ENCODE measurements around the gene PARP4. TPM values are rescaled to one million over a fixed set of nuclear protein-coding genes. Genes with fewer than 3 reads are reported as not detected.
"Not testable (repeated sequence)": the region's sequence is repeated elsewhere in the genome, so short reads cannot be mapped to it uniquely, and the experiment has no call there.

The PARP4 gene
- total and polyA plus RNA-seq, 7 experiments from 2014 or later, result 31.3 to 71.1 (median 60.5) TPM

DNA sequence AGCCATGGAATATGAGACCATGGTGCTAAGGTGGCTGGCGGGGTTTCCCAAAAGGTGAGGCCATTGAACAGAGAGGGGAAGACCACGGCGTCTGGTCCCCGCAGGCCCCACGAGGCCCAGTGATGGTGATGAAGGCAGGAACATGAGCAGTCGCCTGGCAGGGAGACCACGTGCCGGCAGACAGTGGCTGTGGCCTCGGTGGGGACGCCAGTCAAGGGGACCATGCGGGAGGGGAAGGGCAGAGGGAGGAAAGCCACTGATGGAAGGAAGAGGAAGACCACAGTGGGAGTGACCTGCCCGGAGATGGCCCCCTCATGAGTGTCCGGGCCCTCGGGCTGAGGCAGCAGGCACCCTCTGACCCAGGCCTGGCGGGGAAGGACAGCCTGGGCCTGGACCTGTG lies 127.6 kb downstream of the PARP4 start:
- H3K27me3 ChIP-seq (ENCODE audit: control insufficient read depth in 2 of 2, insufficient read depth in 2 of 2, low read length in 2 of 2); H3K36me3 ChIP-seq (ENCODE audit: control insufficient read depth in 2 of 3, insufficient read depth in 3 of 3, low read length in 3 of 3); H3K4me3 Mint-ChIP-seq; CTCF ChIA-PET; H3K27ac Mint-ChIP-seq; H3K27ac ChIP-seq (ENCODE audit: low read depth, low read length); intact Hi-C loops (cut with micrococcal nuclease); POLR2A ChIA-PET; DNase-seq; H3K4me3 ChIP-seq (ENCODE audit: low read length); H3K9me3 ChIP-seq (ENCODE audit: control insufficient read depth in 2 of 3, low read length in 3 of 3); H3K4me1 Mint-ChIP-seq; H3K27me3 Mint-ChIP-seq; H3K9me3 Mint-ChIP-seq; H3K4me1 ChIP-seq (ENCODE audit: control insufficient read depth in 2 of 2, insufficient read depth in 2 of 2, low read length in 2 of 2); H3K36me3 Mint-ChIP-seq: not testable (repeated sequence)
- ATAC-seq, result peak; percentile 10

DNA sequence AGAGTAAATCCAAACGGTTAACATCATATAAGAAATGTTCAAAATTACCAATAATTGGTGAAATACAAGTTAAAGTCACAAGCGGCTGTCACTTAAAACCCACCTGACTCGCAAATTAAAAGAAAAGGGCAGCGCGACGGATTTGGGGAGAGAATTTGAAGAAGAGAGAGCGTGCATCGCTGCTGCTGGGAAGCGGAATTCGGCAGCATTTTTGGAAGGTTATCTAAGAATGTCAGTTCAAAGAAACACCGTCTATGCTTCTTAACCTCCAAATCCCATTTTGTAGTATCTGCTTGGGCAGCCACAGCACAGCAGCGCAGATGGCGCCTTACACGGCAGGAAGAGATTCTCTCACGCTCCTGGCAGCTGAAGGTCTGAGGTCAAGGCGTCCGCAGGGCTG lies 128.5 kb downstream of the PARP4 start:
- H3K4me3 ChIP-seq (ENCODE audit: low read length); H3K36me3 Mint-ChIP-seq; POLR2A ChIA-PET; H3K27me3 ChIP-seq (ENCODE audit: control insufficient read depth in 2 of 2, insufficient read depth in 2 of 2, low read length in 2 of 2); H3K9me3 Mint-ChIP-seq; intact Hi-C loops (cut with micrococcal nuclease); H3K27ac Mint-ChIP-seq; ATAC-seq; H3K36me3 ChIP-seq (ENCODE audit: control insufficient read depth in 2 of 3, insufficient read depth in 3 of 3, low read length in 3 of 3); H3K9me3 ChIP-seq (ENCODE audit: control insufficient read depth in 2 of 3, low read length in 3 of 3); H3K27me3 Mint-ChIP-seq; DNase-seq; H3K4me3 Mint-ChIP-seq; H3K4me1 ChIP-seq (ENCODE audit: control insufficient read depth in 2 of 2, insufficient read depth in 2 of 2, low read length in 2 of 2); CTCF ChIA-PET; H3K27ac ChIP-seq (ENCODE audit: low read depth, low read length): not testable (repeated sequence)
- peaks cover 6 to 14% (median 12%) of the 10 kb centered on the region in 7 donors for H3K4me1 Mint-ChIP-seq

GRCh38 chr13:24381541-24382265 lies 130.9 kb downstream of the PARP4 start:
- intact Hi-C loops (cut with micrococcal nuclease), result no loop called here
- H3K4me3 Mint-ChIP-seq, result no peak overlapping the region
- Histone ChIP-seq H3K27ac (ENCODE audit: low read depth, low read length) (no peak overlapping the region), H3K4me1 (ENCODE audit: control insufficient read depth in 2 of 2, insufficient read depth in 2 of 2, low read length in 2 of 2) (no peaks in the 10 kb centered on the region), H3K9me3 (ENCODE audit: control insufficient read depth in 2 of 3, low read length in 3 of 3) (no peaks in the 10 kb centered on the region), H3K36me3 (ENCODE audit: control insufficient read depth in 2 of 3, insufficient read depth in 3 of 3, low read length in 3 of 3) (no peaks in the 10 kb centered on the region), H3K4me3 (ENCODE audit: low read length) (no peak overlapping the region), H3K27me3 (ENCODE audit: control insufficient read depth in 2 of 2, insufficient read depth in 2 of 2, low read length in 2 of 2) (no peaks in the 10 kb centered on the region)
- ATAC-seq (no peak), DNase-seq (no peak)
- H3K9me3 Mint-ChIP-seq, result no peaks in the 10 kb centered on the region
- peak overlapping the region in 1 of 9 donors; percentile 17 for H3K27ac Mint-ChIP-seq
- ChIA-PET CTCF (interaction anchor here (0.6 kb wide), 1 partner anchor 91 kb away, joined by 4 read pairs; no protein-coding TSS in a partner anchor), POLR2A (no interaction called here)
- no peaks in the 10 kb centered on the region for H3K36me3 Mint-ChIP-seq
- H3K27me3 Mint-ChIP-seq, result peaks cover 0 to 23% (median 0%) of the 10 kb centered on the region in 5 donors
- H3K4me1 Mint-ChIP-seq, result peaks cover 6 to 30% (median 17%) of the 10 kb centered on the region in 7 donors

DNA sequence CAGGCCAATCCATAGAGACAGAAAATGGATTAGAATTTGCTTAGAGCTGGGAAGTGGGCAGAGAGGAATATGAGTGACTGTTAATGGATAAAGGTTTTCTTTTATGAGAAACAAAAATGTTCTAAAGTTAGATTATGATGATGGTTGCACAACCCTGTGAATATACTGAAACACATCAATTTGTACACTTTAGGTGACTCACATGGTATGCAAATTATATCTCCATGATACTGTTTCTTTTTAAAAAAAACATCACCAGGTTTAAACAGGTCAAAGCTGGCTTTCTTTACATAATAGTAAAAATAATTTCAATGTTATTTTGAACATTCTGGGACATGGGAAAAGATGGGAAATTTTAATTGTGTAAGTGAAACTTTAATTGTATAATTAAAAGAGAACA lies 131.7 kb downstream of the PARP4 start:
- H3K27ac Mint-ChIP-seq; H3K27ac ChIP-seq (ENCODE audit: low read depth, low read length); H3K9me3 ChIP-seq (ENCODE audit: control insufficient read depth in 2 of 3, low read length in 3 of 3); H3K4me3 ChIP-seq (ENCODE audit: low read length); H3K9me3 Mint-ChIP-seq; ATAC-seq; H3K27me3 ChIP-seq (ENCODE audit: control insufficient read depth in 2 of 2, insufficient read depth in 2 of 2, low read length in 2 of 2); POLR2A ChIA-PET; H3K36me3 ChIP-seq (ENCODE audit: control insufficient read depth in 2 of 3, insufficient read depth in 3 of 3, low read length in 3 of 3); H3K36me3 Mint-ChIP-seq; H3K4me1 ChIP-seq (ENCODE audit: control insufficient read depth in 2 of 2, insufficient read depth in 2 of 2, low read length in 2 of 2); H3K4me3 Mint-ChIP-seq; CTCF ChIA-PET; intact Hi-C loops (cut with micrococcal nuclease); DNase-seq: not testable (repeated sequence)
- H3K27me3 Mint-ChIP-seq, result peaks cover 0 to 24% (median 0%) of the 10 kb centered on the region in 5 donors
- H3K4me1 Mint-ChIP-seq, result peaks cover 5 to 30% (median 17%) of the 10 kb centered on the region in 7 donors

GRCh38 chr13:24380227-24380626 lies 132.4 kb downstream of the PARP4 start:
- Mint-ChIP-seq H3K4me1 (peaks cover 5 to 30% (median 17%) of the 10 kb centered on the region in 7 donors), H3K27me3 (peaks cover 0 to 24% (median 0%) of the 10 kb centered on the region in 5 donors), H3K27ac (peak overlapping the region in 2 of 9 donors; percentile 66 to 73)
- CTCF ChIA-PET; H3K27ac ChIP-seq (ENCODE audit: low read depth, low read length); intact Hi-C loops (cut with micrococcal nuclease); H3K27me3 ChIP-seq (ENCODE audit: control insufficient read depth in 2 of 2, insufficient read depth in 2 of 2, low read length in 2 of 2); H3K4me3 ChIP-seq (ENCODE audit: low read length); H3K4me1 ChIP-seq (ENCODE audit: control insufficient read depth in 2 of 2, insufficient read depth in 2 of 2, low read length in 2 of 2); H3K9me3 ChIP-seq (ENCODE audit: control insufficient read depth in 2 of 3, low read length in 3 of 3); H3K36me3 ChIP-seq (ENCODE audit: control insufficient read depth in 2 of 3, insufficient read depth in 3 of 3, low read length in 3 of 3); ATAC-seq; H3K4me3 Mint-ChIP-seq; H3K36me3 Mint-ChIP-seq; POLR2A ChIA-PET; H3K9me3 Mint-ChIP-seq: not testable (repeated sequence)
- DNase-seq, result peak in 4 of 9 donors; percentile 5 to 32 (median 10)

DNA sequence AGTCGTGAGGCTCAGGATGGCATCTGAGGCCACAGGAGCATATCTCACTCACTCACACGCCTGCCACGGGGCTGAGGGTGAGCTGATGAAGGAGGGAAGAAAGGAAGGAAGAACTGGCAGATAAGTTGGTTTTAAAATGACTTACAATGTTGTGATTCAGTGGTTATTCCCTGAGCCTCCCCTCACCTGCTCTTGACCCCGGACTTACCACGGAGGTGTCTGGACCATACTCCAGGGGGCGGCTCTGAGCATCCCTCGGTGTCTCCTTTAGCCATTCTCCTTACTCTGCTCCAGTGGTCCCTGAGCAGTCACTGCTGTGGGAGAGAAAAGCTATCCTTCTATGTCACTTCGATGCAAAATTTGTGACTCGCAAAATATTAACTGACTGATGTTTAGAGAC lies 141.3 kb downstream of the PARP4 start:
- H3K9me3 Mint-ChIP-seq; CTCF ChIA-PET; H3K4me1 Mint-ChIP-seq; H3K36me3 ChIP-seq (ENCODE audit: control insufficient read depth in 2 of 3, insufficient read depth in 3 of 3, low read length in 3 of 3); POLR2A ChIA-PET; H3K27me3 ChIP-seq (ENCODE audit: control insufficient read depth in 2 of 2, insufficient read depth in 2 of 2, low read length in 2 of 2); H3K27ac Mint-ChIP-seq; H3K9me3 ChIP-seq (ENCODE audit: control insufficient read depth in 2 of 3, low read length in 3 of 3); H3K4me3 Mint-ChIP-seq; H3K36me3 Mint-ChIP-seq; H3K4me1 ChIP-seq (ENCODE audit: control insufficient read depth in 2 of 2, insufficient read depth in 2 of 2, low read length in 2 of 2); ATAC-seq; H3K27ac ChIP-seq (ENCODE audit: low read depth, low read length); DNase-seq; H3K4me3 ChIP-seq (ENCODE audit: low read length): not testable (repeated sequence)
- intact Hi-C loops (cut with micrococcal nuclease), result loop anchor here in 1 of 2 donors (10.0 kb wide), 1 partner anchor 1426 kb away; no protein-coding TSS in a partner anchor
- peaks cover 3 to 23% (median 17%) of the 10 kb centered on the region in 5 donors for H3K27me3 Mint-ChIP-seq
